HCT116 (cell line): ENCODE data around the gene AGAP1. TPM values are rescaled to one million over a fixed set of nuclear protein-coding genes. Genes with fewer than 3 reads are reported as not detected.

Experiments
- ATAC-seq: fragments of 200-7000 bp; cut with Tn5 transposase; 2 replicates; pipeline ENCODE4 v1.9.1; 2020; ENCODE audit warnings: mild to moderate bottlenecking, moderate library complexity
- BruUV-seq: library from RNA; stranded (reverse); fragments of 400-500 nt; replicated peaks from 2 replicates; lab custom pipeline; 2021; lab: Mats Ljungman, UMichigan
- CTCF ChIA-PET: fragments of 300-600 bp; sonication (Branson Sonifier 250); formaldehyde crosslinking; loops from one replicate; lab custom pipeline; 2021; ENCODE audit warnings: antibody characterized with exemption; lab: Charles Lee
- POLR2A ChIA-PET: fragments of 300-600, 350-600 bp; sonication (Branson Sonifier 250); formaldehyde crosslinking; loops from one replicate; lab custom pipeline; 2021; ENCODE audit warnings: antibody characterized with exemption; lab: Charles Lee
- RAD21 ChIA-PET, 2 experiments: fragments of 300-600 bp; sonication (Branson Sonifier 250); formaldehyde crosslinking; loops; one replicate each; lab custom pipeline; 2023; ENCODE audit warnings: low total read pairs in 2 of 2; ENCODE audit not compliant: uncharacterized antibody in 2 of 2, unreplicated experiment in 2 of 2, low non-redundant PET in 1 of 2; lab: Charles Lee
- DNase-seq: peaks from one replicate; pipeline ENCODE4 v3.0.0-alpha.2; 2010; ENCODE audit warnings: low read depth, low spot score
- H2AFZ ChIP-seq: fragments of 200-600 bp; shearing (Covaris generic), sonication (generic); 2 replicates; pipeline ENCODE4 v1.6.1; 2017; ENCODE audit warnings: low read depth, mixed run types, mixed read lengths, antibody characterized with exemption, low read length; ENCODE audit not compliant: poor library complexity, severe bottlenecking
- H3K27ac ChIP-seq: 2 replicates; pipeline ENCODE4 v1.5.1; 2012; ENCODE audit warnings: low read depth, low read length
- H3K27me3 ChIP-seq: fragments of 200-600 bp; sonication (generic); 2 replicates; pipeline ENCODE4 v1.6.1; 2016; ENCODE audit warnings: mixed run types, low read length, mixed read lengths; ENCODE audit not compliant: insufficient read depth
- H3K36me3 ChIP-seq, 2 experiments: fragments of 200-500 bp in 1 of 2; fragments of 200-600 bp in 1 of 2; sonication (Bioruptor generic) in 1 of 2; sonication (generic) in 1 of 2; 2 replicates each; pipeline versions ENCODE4 v1.5.1 to v1.6.1; 2014 to 2016; ENCODE audit warnings: low read length in 2 of 2, inconsistent platforms in 1 of 2, mixed read lengths in 1 of 2, mixed run types in 1 of 2; ENCODE audit not compliant: insufficient read depth in 2 of 2, control insufficient read depth in 1 of 2
- H3K4me1 ChIP-seq, 2 experiments: fragments of 200-600 bp in 1 of 2; sonication (generic) in 1 of 2; 2 replicates each; pipeline versions ENCODE4 v1.5.1 to v1.6.1; 2012 to 2017; ENCODE audit warnings: low read length in 2 of 2, inconsistent platforms in 1 of 2, mild to moderate bottlenecking in 1 of 2, mixed read lengths in 1 of 2, mixed run types in 1 of 2, moderate library complexity in 1 of 2; ENCODE audit not compliant: insufficient read depth in 2 of 2, control insufficient read depth in 1 of 2
- H3K4me2 ChIP-seq: fragments of 200-600 bp; sonication (generic); 2 replicates; pipeline ENCODE4 v1.6.1; 2017; ENCODE audit warnings: mixed run types, low read length, mixed read lengths
- H3K4me3 ChIP-seq, 2 experiments: fragments of 200-600 bp in 1 of 2; sonication (generic) in 1 of 2; replicated peaks in 1 of 2; 2 replicates each; pipeline ENCODE4 v1.5.1; 2011 to 2016; ENCODE audit warnings: low read length in 2 of 2, control low read depth in 1 of 2, low read depth in 1 of 2, mild to moderate bottlenecking in 1 of 2, mixed read lengths in 1 of 2, mixed run types in 1 of 2
- H3K79me2 ChIP-seq: fragments of 200-600 bp; sonication (generic); 2 replicates; pipeline ENCODE4 v1.6.1; 2017; ENCODE audit warnings: mild to moderate bottlenecking, mixed run types, low read length, moderate library complexity, mixed read lengths; ENCODE audit not compliant: insufficient read depth
- H3K9ac ChIP-seq: fragments of 200-600 bp; sonication (generic); 2 replicates; pipeline ENCODE4 v1.6.1; 2016; ENCODE audit warnings: low read length, mixed read lengths
- H3K9me2 ChIP-seq: fragments of 200-600 bp; sonication (generic), shearing (Covaris generic); 2 replicates; pipeline ENCODE4 v1.6.1; 2017; ENCODE audit warnings: mixed run types, mild to moderate bottlenecking, moderate library complexity; ENCODE audit not compliant: insufficient read depth
- H3K9me3 ChIP-seq, 2 experiments: fragments of 200-500 bp in 1 of 2; fragments of 200-600 bp in 1 of 2; sonication (Bioruptor generic) in 1 of 2; sonication (generic) in 1 of 2; 2 replicates each; pipeline ENCODE4 v1.6.1; 2014 to 2017; ENCODE audit warnings: low read length in 2 of 2, mixed read lengths in 2 of 2, inconsistent platforms in 1 of 2, low read depth in 1 of 2, mild to moderate bottlenecking in 1 of 2, mixed run types in 1 of 2, moderate library complexity in 1 of 2; ENCODE audit not compliant: control insufficient read depth in 1 of 2, insufficient read depth in 1 of 2
- H4K20me1 ChIP-seq: fragments of 200-600 bp; sonication (generic), shearing (Covaris generic); 2 replicates; pipeline ENCODE4 v1.6.1; 2017; ENCODE audit warnings: mixed run types, mild to moderate bottlenecking, moderate library complexity; ENCODE audit not compliant: insufficient read depth
- ATF3 ChIP-seq: IDR thresholded peaks from 2 replicates; pipeline ENCODE4 v1.6.1; 2012
- CBX3 ChIP-seq: IDR thresholded peaks from 2 replicates; pipeline ENCODE4 v1.6.1; 2012; ENCODE audit warnings: low read depth
- CEBPB ChIP-seq: IDR thresholded peaks from 2 replicates; pipeline ENCODE4 v1.6.1; 2012; ENCODE audit warnings: low read depth
- CTCF ChIP-seq, 3 experiments: fragments of 200-600 bp in 1 of 3; sonication (generic) in 1 of 3; IDR thresholded peaks in 2 of 3; conservative IDR thresholded peaks in 1 of 3; 2 replicates each; pipeline ENCODE4 v1.5.1; 2012 to 2017; ENCODE audit warnings: low read depth in 2 of 3, low read length in 2 of 3, antibody characterized with exemption in 1 of 3, borderline replicate concordance in 1 of 3, control low read depth in 1 of 3, mild to moderate bottlenecking in 1 of 3, mixed read lengths in 1 of 3, mixed run types in 1 of 3, moderate library complexity in 1 of 3; ENCODE audit not compliant: insufficient read depth in 1 of 3
- EGR1 ChIP-seq: IDR thresholded peaks from 2 replicates; pipeline ENCODE4 v1.6.1; 2012; ENCODE audit warnings: low read depth
- FOSL1 ChIP-seq: IDR thresholded peaks from 2 replicates; pipeline ENCODE4 v1.6.1; 2012; ENCODE audit warnings: low read depth
- MAX ChIP-seq: IDR thresholded peaks from 2 replicates; pipeline ENCODE4 v1.6.1; 2012
- POLR2A ChIP-seq: IDR thresholded peaks from 2 replicates; pipeline ENCODE4 v1.7.0; 2011; ENCODE audit warnings: borderline replicate concordance; ENCODE audit not compliant: insufficient read depth, insufficient read length; ENCODE audit errors: extremely low read depth
- SIN3A ChIP-seq: IDR thresholded peaks from 2 replicates; pipeline ENCODE4 v1.6.1; 2012; ENCODE audit warnings: low read depth
- TCF7L2 ChIP-seq: IDR thresholded peaks from 2 replicates; pipeline ENCODE4 v1.7.0; 2011; ENCODE audit warnings: borderline replicate concordance, inconsistent platforms; ENCODE audit not compliant: insufficient read depth, insufficient read length; ENCODE audit errors: extremely low read depth
- YY1 ChIP-seq: IDR thresholded peaks from 2 replicates; pipeline ENCODE4 v1.6.1; 2011; ENCODE audit warnings: low read length, low read depth, moderate library complexity, mild to moderate bottlenecking; ENCODE audit not compliant: insufficient replicate concordance; ENCODE audit errors: extremely low read depth
- ZNF274 ChIP-seq: fragments of 200-500 bp; sonication (Bioruptor generic); IDR thresholded peaks from 2 replicates; pipeline ENCODE4 v1.6.1; 2014; ENCODE audit warnings: mild to moderate bottlenecking, low read depth, low read length, inconsistent platforms
- intact Hi-C: fragments of 100-400 bp; cut with micrococcal nuclease; formaldehyde crosslinking; loops from 2 replicates; pipeline ENCODE4 v1.10.0; 2022
- total RNA-seq: library from RNA; stranded (reverse); gene quantifications from one replicate; pipeline ENCODE4 v1.2.1, GENCODE V29; 2021; ENCODE audit not compliant: unreplicated experiment

The AGAP1 gene
- total RNA-seq, 1 experiment from 2014 or later: 43.8 TPM

- no peak overlapping the region for H3K4me3 ChIP-seq
- peaks cover 20% of the 10 kb centered on the region for H3K79me2 ChIP-seq
- RAD21 ChIA-PET: no interaction called here
- H3K36me3 ChIP-seq: 0 out of 4 replicates have a peak, but pooled peaks cover 0 to 4% of the 10 kb centered on the region in 2 experiments
- H3K4me2 ChIP-seq: no peak overlapping the region
- ATAC-seq (no peak), DNase-seq (no peak)
- H3K9ac ChIP-seq: no peak overlapping the region
- no peak for TF ChIP-seq MAX
- no peak for TF ChIP-seq ATF3
- no peak for TF ChIP-seq CEBPB
- no peak for TF ChIP-seq FOSL1
- no peak for TF ChIP-seq EGR1
- no peak for TF ChIP-seq CBX3
- TF ChIP-seq TCF7L2: no peak
- TF ChIP-seq SIN3A: no peak
- no peak for TF ChIP-seq YY1
- no peak for TF ChIP-seq ZNF274
- no peak for TF ChIP-seq CTCF (IDR thresholded peaks at IDR 0.05 in 2 of 3, conservative IDR thresholded peaks at IDR 0.05 in 1 of 3; ENCODE audit: borderline replicate concordance in 1 of 3, insufficient read depth in 1 of 3, low read depth in 2 of 3, low read length in 2 of 3)
- no peak for TF ChIP-seq POLR2A
- no peaks in the 10 kb centered on the region for H3K9me2 ChIP-seq
- intact Hi-C loops: no loop called here
- no peak overlapping the region for H3K27ac ChIP-seq
- no peaks in the 10 kb centered on the region for H3K27me3 ChIP-seq
- 0 out of 2 replicates have a peak, but pooled peaks cover 6% of the 10 kb centered on the region for H4K20me1 ChIP-seq
- H3K9me3 ChIP-seq: no peaks in the 10 kb centered on the region
- H3K4me1 ChIP-seq: peaks cover 0 to 7% of the 10 kb centered on the region in 2 experiments; a peak in 2 of 4 replicates
- POLR2A ChIA-PET: no interaction called here
- BruUV-seq: no TSS peak
- CTCF ChIA-PET: no interaction called here
- H2AFZ ChIP-seq: no peak overlapping the region
These were observed 223.1 kb downstream of the AGAP1 start for GRCh38 chr2:235716875-235717496.
